ENCODE data around the gene CCDC78.
A peak's percentile ranks its signal among the peaks of the same experiment; 100 is the strongest.

CCDC78 gene

GRCh38 chr16:706189-707061 is 19.8 kb downstream of the CCDC78 start:
- TF ChIP-seq POLR2AphosphoS5 (IDR thresholded peaks at IDR 0.05; ENCODE audit: low read depth, low read length) (no peak), FOXP2 (optimal IDR thresholded peaks at IDR 0.05; ENCODE audit: borderline replicate concordance, extremely low read depth, extremely low read length, insufficient read depth) (no peak), TAF1 (IDR thresholded peaks at IDR 0.05; ENCODE audit: borderline replicate concordance, insufficient read depth, low read length) (no peak), SIN3A (IDR thresholded peaks at IDR 0.05; ENCODE audit: borderline replicate concordance, insufficient read depth, low read length) (no peak)
- TF ChIP-seq, protein P1, sequence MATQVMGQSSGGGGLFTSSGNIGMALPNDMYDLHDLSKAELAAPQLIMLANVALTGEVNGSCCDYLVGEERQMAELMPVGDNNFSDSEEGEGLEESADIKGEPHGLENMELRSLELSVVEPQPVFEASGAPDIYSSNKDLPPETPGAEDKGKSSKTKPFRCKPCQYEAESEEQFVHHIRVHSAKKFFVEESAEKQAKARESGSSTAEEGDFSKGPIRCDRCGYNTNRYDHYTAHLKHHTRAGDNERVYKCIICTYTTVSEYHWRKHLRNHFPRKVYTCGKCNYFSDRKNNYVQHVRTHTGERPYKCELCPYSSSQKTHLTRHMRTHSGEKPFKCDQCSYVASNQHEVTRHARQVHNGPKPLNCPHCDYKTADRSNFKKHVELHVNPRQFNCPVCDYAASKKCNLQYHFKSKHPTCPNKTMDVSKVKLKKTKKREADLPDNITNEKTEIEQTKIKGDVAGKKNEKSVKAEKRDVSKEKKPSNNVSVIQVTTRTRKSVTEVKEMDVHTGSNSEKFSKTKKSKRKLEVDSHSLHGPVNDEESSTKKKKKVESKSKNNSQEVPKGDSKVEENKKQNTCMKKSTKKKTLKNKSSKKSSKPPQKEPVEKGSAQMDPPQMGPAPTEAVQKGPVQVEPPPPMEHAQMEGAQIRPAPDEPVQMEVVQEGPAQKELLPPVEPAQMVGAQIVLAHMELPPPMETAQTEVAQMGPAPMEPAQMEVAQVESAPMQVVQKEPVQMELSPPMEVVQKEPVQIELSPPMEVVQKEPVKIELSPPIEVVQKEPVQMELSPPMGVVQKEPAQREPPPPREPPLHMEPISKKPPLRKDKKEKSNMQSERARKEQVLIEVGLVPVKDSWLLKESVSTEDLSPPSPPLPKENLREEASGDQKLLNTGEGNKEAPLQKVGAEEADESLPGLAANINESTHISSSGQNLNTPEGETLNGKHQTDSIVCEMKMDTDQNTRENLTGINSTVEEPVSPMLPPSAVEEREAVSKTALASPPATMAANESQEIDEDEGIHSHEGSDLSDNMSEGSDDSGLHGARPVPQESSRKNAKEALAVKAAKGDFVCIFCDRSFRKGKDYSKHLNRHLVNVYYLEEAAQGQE (IDR thresholded peaks at IDR 0.05; ENCODE audit: insufficient read depth in 1 of 2, low read depth in 2 of 2, low read length in 2 of 2): no peak

DNA sequence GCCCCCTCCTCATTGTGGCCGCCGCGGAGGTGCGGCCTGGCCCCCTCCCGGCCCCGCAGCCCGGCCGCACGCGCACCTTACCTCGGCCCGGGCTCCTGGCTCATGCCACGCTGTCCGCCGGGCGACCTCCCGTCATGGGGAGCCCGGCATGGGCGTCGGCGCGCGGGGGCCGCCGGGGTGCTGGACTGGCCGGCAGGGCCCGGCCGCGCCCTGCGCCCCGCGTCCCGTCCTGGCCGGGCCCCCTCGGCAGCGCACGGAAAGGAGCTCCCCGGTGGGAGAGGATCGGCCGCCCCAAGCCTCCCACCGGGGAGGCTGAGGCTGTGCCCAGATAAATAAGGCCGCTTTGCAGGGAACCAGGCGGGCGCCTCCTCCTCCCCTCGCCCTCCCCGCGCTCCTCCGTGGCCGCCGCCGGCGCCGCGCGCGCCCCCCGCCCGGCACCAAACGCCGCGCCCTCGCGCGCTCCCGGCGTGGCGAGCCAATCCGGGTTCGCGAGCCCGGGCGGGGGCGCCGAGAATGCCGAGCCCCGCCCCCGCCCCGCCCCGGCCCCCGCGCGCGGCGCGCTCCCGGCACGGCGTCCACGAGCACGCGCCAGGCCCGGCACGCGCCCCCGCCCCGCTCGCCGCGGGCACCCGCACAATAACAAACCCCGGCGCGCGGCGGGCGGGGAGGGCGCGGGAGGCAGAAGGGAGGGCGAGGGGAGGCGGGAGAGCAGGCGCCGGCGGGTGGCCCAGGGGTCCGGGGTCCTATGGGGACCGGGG is 20.6 kb downstream of the CCDC78 start, which contains the start of gene FBXL16:
Gene FBXL16 (minus strand): TSS at position 371 of the 758 bp plus-strand sequence. CDS start 8,396 bp downstream, outside the sequence.
- TF ChIP-seq FOXP2 (optimal IDR thresholded peaks at IDR 0.05; ENCODE audit: borderline replicate concordance, extremely low read depth, extremely low read length, insufficient read depth) (no peak), TAF1 (IDR thresholded peaks at IDR 0.05; ENCODE audit: borderline replicate concordance, insufficient read depth, low read length) (no peak), SIN3A (IDR thresholded peaks at IDR 0.05; ENCODE audit: borderline replicate concordance, insufficient read depth, low read length) (no peak), POLR2AphosphoS5 (IDR thresholded peaks at IDR 0.05; ENCODE audit: low read depth, low read length) (no peak)
- TF ChIP-seq, protein P1 (IDR thresholded peaks at IDR 0.05; ENCODE audit: insufficient read depth in 1 of 2, low read depth in 2 of 2, low read length in 2 of 2): no peak

DNA sequence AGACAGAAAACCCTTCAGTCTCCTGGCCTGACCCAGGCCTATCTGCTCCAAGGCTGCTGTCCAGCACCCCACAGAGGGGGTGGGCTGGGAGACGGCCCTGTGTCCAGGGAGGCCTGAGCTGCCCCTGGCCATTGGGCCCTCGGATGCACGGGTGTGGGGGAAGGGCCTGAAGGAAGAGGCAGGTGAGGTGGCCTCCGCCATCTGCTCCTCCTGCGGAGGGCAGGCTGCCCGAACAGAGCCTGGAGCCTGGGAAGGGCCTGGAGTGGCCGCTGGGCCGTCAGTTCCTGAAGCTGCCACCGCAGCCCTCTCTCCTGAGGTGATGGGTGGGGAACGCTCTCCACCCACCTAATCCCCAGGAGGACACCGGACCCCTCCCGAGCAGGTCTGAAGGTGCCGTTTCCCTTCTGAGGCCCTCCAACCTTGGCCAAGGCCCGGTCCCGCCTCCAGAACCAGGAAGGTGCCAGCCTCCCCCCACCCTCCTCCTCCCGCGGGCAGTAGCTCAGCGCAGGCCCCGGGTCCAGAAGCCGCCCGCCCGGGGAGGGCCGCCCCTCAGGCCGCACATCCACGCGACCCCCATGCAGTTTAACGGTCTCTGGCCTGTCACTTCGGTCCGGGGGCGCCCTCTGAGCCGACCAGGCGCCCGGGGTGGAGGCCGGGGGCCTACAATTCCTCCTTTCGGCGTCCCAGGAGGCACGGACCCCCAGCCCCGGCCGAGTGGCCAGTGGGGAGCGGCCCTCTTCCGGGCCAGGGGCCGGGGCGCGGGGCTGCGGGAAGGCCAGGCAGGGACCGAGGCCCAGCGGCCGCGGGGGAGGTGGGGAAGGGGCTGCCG is 21.5 kb downstream of the CCDC78 start:
- TF ChIP-seq, protein P1 (IDR thresholded peaks at IDR 0.05; ENCODE audit: insufficient read depth in 1 of 2, low read depth in 2 of 2, low read length in 2 of 2): peak; percentile 72 to 89
- TF ChIP-seq FOXP2 (optimal IDR thresholded peaks at IDR 0.05; ENCODE audit: borderline replicate concordance, extremely low read depth, extremely low read length, insufficient read depth) (no peak), POLR2AphosphoS5 (IDR thresholded peaks at IDR 0.05; ENCODE audit: low read depth, low read length) (no peak), TAF1 (IDR thresholded peaks at IDR 0.05; ENCODE audit: borderline replicate concordance, insufficient read depth, low read length) (no peak)

GRCh38 chr16:704047-704446 is 22.2 kb downstream of the CCDC78 start:
- TF ChIP-seq FOXP2 (optimal IDR thresholded peaks at IDR 0.05; ENCODE audit: borderline replicate concordance, extremely low read depth, extremely low read length, insufficient read depth) (no peak), SIN3A (IDR thresholded peaks at IDR 0.05; ENCODE audit: borderline replicate concordance, insufficient read depth, low read length) (no peak), TAF1 (IDR thresholded peaks at IDR 0.05; ENCODE audit: borderline replicate concordance, insufficient read depth, low read length) (no peak)
- TF ChIP-seq, protein P1 (IDR thresholded peaks at IDR 0.05; ENCODE audit: insufficient read depth in 1 of 2, low read depth in 2 of 2, low read length in 2 of 2): no peak
